HCT116 (cell line): ENCODE results near the gene ZNF148. TPM values are rescaled to one million over a fixed set of nuclear protein-coding genes. Genes with fewer than 3 reads are reported as not detected.

Experiments used
- ATAC-seq: fragments of 200-7000 bp; cut with Tn5 transposase; 2 replicates; pipeline ENCODE4 v1.9.1; 2020; ENCODE audit warnings: mild to moderate bottlenecking, moderate library complexity
- BruUV-seq: library from RNA; stranded (reverse); fragments of 400-500 nt; replicated peaks from 2 replicates; lab custom pipeline; 2021; lab: Mats Ljungman, UMichigan
- CTCF ChIA-PET: fragments of 300-600 bp; sonication (Branson Sonifier 250); formaldehyde crosslinking; loops from one replicate; lab custom pipeline; 2021; ENCODE audit warnings: antibody characterized with exemption; lab: Charles Lee
- POLR2A ChIA-PET: fragments of 300-600, 350-600 bp; sonication (Branson Sonifier 250); formaldehyde crosslinking; loops from one replicate; lab custom pipeline; 2021; ENCODE audit warnings: antibody characterized with exemption; lab: Charles Lee
- RAD21 ChIA-PET, 2 experiments: fragments of 300-600 bp; sonication (Branson Sonifier 250); formaldehyde crosslinking; loops; one replicate each; lab custom pipeline; 2023; ENCODE audit warnings: low total read pairs in 2 of 2; ENCODE audit not compliant: uncharacterized antibody in 2 of 2, unreplicated experiment in 2 of 2, low non-redundant PET in 1 of 2; lab: Charles Lee
- DNase-seq: peaks from one replicate; pipeline ENCODE4 v3.0.0-alpha.2; 2010; ENCODE audit warnings: low read depth, low spot score
- H2AFZ ChIP-seq: fragments of 200-600 bp; shearing (Covaris generic), sonication (generic); 2 replicates; pipeline ENCODE4 v1.6.1; 2017; ENCODE audit warnings: low read depth, mixed run types, mixed read lengths, antibody characterized with exemption, low read length; ENCODE audit not compliant: poor library complexity, severe bottlenecking
- H3K27ac ChIP-seq: 2 replicates; pipeline ENCODE4 v1.5.1; 2012; ENCODE audit warnings: low read depth, low read length
- H3K27me3 ChIP-seq: fragments of 200-600 bp; sonication (generic); 2 replicates; pipeline ENCODE4 v1.6.1; 2016; ENCODE audit warnings: mixed run types, low read length, mixed read lengths; ENCODE audit not compliant: insufficient read depth
- H3K36me3 ChIP-seq, 2 experiments: fragments of 200-500 bp in 1 of 2; fragments of 200-600 bp in 1 of 2; sonication (Bioruptor generic) in 1 of 2; sonication (generic) in 1 of 2; 2 replicates each; pipeline versions ENCODE4 v1.5.1 to v1.6.1; 2014 to 2016; ENCODE audit warnings: low read length in 2 of 2, inconsistent platforms in 1 of 2, mixed read lengths in 1 of 2, mixed run types in 1 of 2; ENCODE audit not compliant: insufficient read depth in 2 of 2, control insufficient read depth in 1 of 2
- H3K4me1 ChIP-seq, 2 experiments: fragments of 200-600 bp in 1 of 2; sonication (generic) in 1 of 2; 2 replicates each; pipeline versions ENCODE4 v1.5.1 to v1.6.1; 2012 to 2017; ENCODE audit warnings: low read length in 2 of 2, inconsistent platforms in 1 of 2, mild to moderate bottlenecking in 1 of 2, mixed read lengths in 1 of 2, mixed run types in 1 of 2, moderate library complexity in 1 of 2; ENCODE audit not compliant: insufficient read depth in 2 of 2, control insufficient read depth in 1 of 2
- H3K4me2 ChIP-seq: fragments of 200-600 bp; sonication (generic); 2 replicates; pipeline ENCODE4 v1.6.1; 2017; ENCODE audit warnings: mixed run types, low read length, mixed read lengths
- H3K4me3 ChIP-seq, 2 experiments: fragments of 200-600 bp in 1 of 2; sonication (generic) in 1 of 2; replicated peaks in 1 of 2; 2 replicates each; pipeline ENCODE4 v1.5.1; 2011 to 2016; ENCODE audit warnings: low read length in 2 of 2, control low read depth in 1 of 2, low read depth in 1 of 2, mild to moderate bottlenecking in 1 of 2, mixed read lengths in 1 of 2, mixed run types in 1 of 2
- H3K79me2 ChIP-seq: fragments of 200-600 bp; sonication (generic); 2 replicates; pipeline ENCODE4 v1.6.1; 2017; ENCODE audit warnings: mild to moderate bottlenecking, mixed run types, low read length, moderate library complexity, mixed read lengths; ENCODE audit not compliant: insufficient read depth
- H3K9ac ChIP-seq: fragments of 200-600 bp; sonication (generic); 2 replicates; pipeline ENCODE4 v1.6.1; 2016; ENCODE audit warnings: low read length, mixed read lengths
- H3K9me2 ChIP-seq: fragments of 200-600 bp; sonication (generic), shearing (Covaris generic); 2 replicates; pipeline ENCODE4 v1.6.1; 2017; ENCODE audit warnings: mixed run types, mild to moderate bottlenecking, moderate library complexity; ENCODE audit not compliant: insufficient read depth
- H3K9me3 ChIP-seq, 2 experiments: fragments of 200-500 bp in 1 of 2; fragments of 200-600 bp in 1 of 2; sonication (Bioruptor generic) in 1 of 2; sonication (generic) in 1 of 2; 2 replicates each; pipeline ENCODE4 v1.6.1; 2014 to 2017; ENCODE audit warnings: low read length in 2 of 2, mixed read lengths in 2 of 2, inconsistent platforms in 1 of 2, low read depth in 1 of 2, mild to moderate bottlenecking in 1 of 2, mixed run types in 1 of 2, moderate library complexity in 1 of 2; ENCODE audit not compliant: control insufficient read depth in 1 of 2, insufficient read depth in 1 of 2
- H4K20me1 ChIP-seq: fragments of 200-600 bp; sonication (generic), shearing (Covaris generic); 2 replicates; pipeline ENCODE4 v1.6.1; 2017; ENCODE audit warnings: mixed run types, mild to moderate bottlenecking, moderate library complexity; ENCODE audit not compliant: insufficient read depth
- ATF3 ChIP-seq: IDR thresholded peaks from 2 replicates; pipeline ENCODE4 v1.6.1; 2012
- CBX3 ChIP-seq: IDR thresholded peaks from 2 replicates; pipeline ENCODE4 v1.6.1; 2012; ENCODE audit warnings: low read depth
- CEBPB ChIP-seq: IDR thresholded peaks from 2 replicates; pipeline ENCODE4 v1.6.1; 2012; ENCODE audit warnings: low read depth
- EZH2 ChIP-seq: fragments of 200-600 bp; sonication (generic); IDR thresholded peaks from 2 replicates; pipeline ENCODE4 v1.6.1; 2017; ENCODE audit warnings: antibody characterized with exemption, mixed run types
- EZH2phosphoT487 ChIP-seq: fragments of 200-600 bp; IDR thresholded peaks from 2 replicates; pipeline ENCODE4 v1.6.1; 2018; ENCODE audit warnings: antibody characterized with exemption, borderline replicate concordance
- FOSL1 ChIP-seq: IDR thresholded peaks from 2 replicates; pipeline ENCODE4 v1.6.1; 2012; ENCODE audit warnings: low read depth
- JUND ChIP-seq: IDR thresholded peaks from 2 replicates; pipeline ENCODE4 v1.6.1; 2012
- MAX ChIP-seq: IDR thresholded peaks from 2 replicates; pipeline ENCODE4 v1.6.1; 2012
- POLR2A ChIP-seq: IDR thresholded peaks from 2 replicates; pipeline ENCODE4 v1.7.0; 2011; ENCODE audit warnings: borderline replicate concordance; ENCODE audit not compliant: insufficient read depth, insufficient read length; ENCODE audit errors: extremely low read depth
- RAD21 ChIP-seq: IDR thresholded peaks from 2 replicates; pipeline ENCODE4 v1.6.1; 2012; ENCODE audit warnings: low read depth, mild to moderate bottlenecking
- SIN3A ChIP-seq: IDR thresholded peaks from 2 replicates; pipeline ENCODE4 v1.6.1; 2012; ENCODE audit warnings: low read depth
- YY1 ChIP-seq: IDR thresholded peaks from 2 replicates; pipeline ENCODE4 v1.6.1; 2011; ENCODE audit warnings: low read length, low read depth, moderate library complexity, mild to moderate bottlenecking; ENCODE audit not compliant: insufficient replicate concordance; ENCODE audit errors: extremely low read depth
- ZFX ChIP-seq: fragments of 450-650 bp; IDR thresholded peaks from 2 replicates; pipeline ENCODE4 v1.6.1; 2017
- ZNF274 ChIP-seq: fragments of 200-500 bp; sonication (Bioruptor generic); IDR thresholded peaks from 2 replicates; pipeline ENCODE4 v1.6.1; 2014; ENCODE audit warnings: mild to moderate bottlenecking, low read depth, low read length, inconsistent platforms
- intact Hi-C: fragments of 100-400 bp; cut with micrococcal nuclease; formaldehyde crosslinking; loops from 2 replicates; pipeline ENCODE4 v1.10.0; 2022
- total RNA-seq: library from RNA; stranded (reverse); gene quantifications from one replicate; pipeline ENCODE4 v1.2.1, GENCODE V29; 2021; ENCODE audit not compliant: unreplicated experiment

The ZNF148 gene
- total RNA-seq, 1 experiment from 2014 or later, result 35.0 TPM

- H3K27ac ChIP-seq, result no peak overlapping the region
- no TSS peak for BruUV-seq
- H3K4me3 ChIP-seq, result no peak overlapping the region
- ChIA-PET POLR2A (no interaction called here), RAD21 (no interaction called here), CTCF (no interaction called here)
- no peak for TF ChIP-seq ZFX
- DNase-seq (peak; percentile 12), ATAC-seq (no peak)
- peaks cover 0 to 11% of the 10 kb centered on the region in 2 experiments; a peak in 1 of 4 replicates for H3K4me1 ChIP-seq
- intact Hi-C loops, result no loop called here
- H3K9me3 ChIP-seq, result no peaks in the 10 kb centered on the region; a peak in 1 of 4 replicates
- H3K36me3 ChIP-seq, result peaks cover 0 to 2% of the 10 kb centered on the region in 2 experiments; a peak in 2 of 4 replicates
- no peaks in the 10 kb centered on the region for H3K9me2 ChIP-seq
- no peak overlapping the region for H3K4me2 ChIP-seq
- no peaks in the 10 kb centered on the region for H3K27me3 ChIP-seq
- H3K9ac ChIP-seq, result no peak overlapping the region
- no peaks in the 10 kb centered on the region for H3K79me2 ChIP-seq
- H2AFZ ChIP-seq, result no peak overlapping the region
- H4K20me1 ChIP-seq, result no peaks in the 10 kb centered on the region
Measured at GRCh38 chr3:125317761-125318160, 57.4 kb downstream of the ZNF148 start.

DNA sequence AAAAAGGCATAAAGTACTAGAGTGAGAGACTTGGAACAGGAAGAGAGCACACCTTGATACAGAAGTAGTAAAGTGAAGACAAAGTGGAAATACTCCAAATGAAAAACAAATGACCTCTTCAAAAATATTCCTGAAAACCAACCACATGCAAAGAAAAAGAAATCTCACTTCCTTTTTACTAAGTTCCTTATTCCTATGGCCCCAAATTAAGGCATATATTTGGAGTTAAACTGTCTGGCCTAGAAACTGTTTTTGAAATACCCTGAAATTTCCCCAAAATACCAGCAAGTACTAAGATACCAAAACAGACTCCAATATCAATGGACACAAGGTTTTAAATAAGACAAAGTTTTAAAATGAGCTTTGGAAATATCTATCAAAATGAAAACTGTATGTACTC lies 58.2 kb downstream of the ZNF148 start:
- Histone ChIP-seq H3K36me3 (peaks cover 0 to 7% of the 10 kb centered on the region in 2 experiments; a peak in 2 of 4 replicates), H3K27ac (no peak overlapping the region), H3K4me1 (peaks cover 0 to 11% of the 10 kb centered on the region in 2 experiments; a peak in 1 of 4 replicates), H3K9ac (no peak overlapping the region), H3K4me3 (no peak overlapping the region), H4K20me1 (no peaks in the 10 kb centered on the region), H3K9me3 (no peaks in the 10 kb centered on the region; a peak in 1 of 4 replicates), H3K27me3 (no peaks in the 10 kb centered on the region), H2AFZ (no peak overlapping the region), H3K9me2 (no peaks in the 10 kb centered on the region), H3K79me2 (peaks cover 8% of the 10 kb centered on the region; the same call in 1 of the 2 replicates), H3K4me2 (no peak overlapping the region)
- ChIA-PET POLR2A (no interaction called here), CTCF (no interaction called here), RAD21 (no interaction called here)
- no peak for TF ChIP-seq SIN3A
- DNase-seq, result no peak
- BruUV-seq, result no TSS peak
- no peak for ATAC-seq
- intact Hi-C loops, result no loop called here

GRCh38 chr3:125316246-125316645 lies 58.9 kb downstream of the ZNF148 start:
- DNase-seq (no peak), ATAC-seq (no peak)
- Histone ChIP-seq H3K27ac (no peak overlapping the region), H4K20me1 (no peaks in the 10 kb centered on the region), H3K4me3 (no peak overlapping the region), H3K4me2 (no peak overlapping the region), H3K4me1 (peaks cover 0 to 11% of the 10 kb centered on the region in 2 experiments; a peak in 1 of 4 replicates), H3K9me3 (no peaks in the 10 kb centered on the region; a peak in 1 of 4 replicates), H2AFZ (no peak overlapping the region), H3K9ac (no peak overlapping the region), H3K36me3 (peaks cover 0 to 7% of the 10 kb centered on the region in 2 experiments; a peak in 2 of 4 replicates), H3K27me3 (no peaks in the 10 kb centered on the region), H3K79me2 (peaks cover 10% of the 10 kb centered on the region; the same call in 1 of the 2 replicates), H3K9me2 (no peaks in the 10 kb centered on the region)
- intact Hi-C loops, result no loop called here
- POLR2A ChIA-PET, result no interaction called here
- RAD21 ChIA-PET, result no interaction called here
- no TSS peak for BruUV-seq
- CTCF ChIA-PET, result no interaction called here
- TF ChIP-seq EZH2phosphoT487 (no peak), EZH2 (no peak), POLR2A (no peak), CBX3 (no peak), FOSL1 (no peak), YY1 (no peak), RAD21 (no peak), CEBPB (no peak), JUND (no peak), ATF3 (no peak), ZNF274 (no peak), MAX (no peak)
